GM10266 (cell line): Measurements from ENCODE around the gene NPHP4.

Source experiments
- DNase-seq: peaks from one replicate; pipeline ENCODE4 v3.0.0; 2012; ENCODE audit errors: extremely low spot score
- TF ChIP-seq, protein P1 (sequence below): IDR thresholded peaks from 2 replicates; pipeline ENCODE4 v1.5.1; 2012; ENCODE audit warnings: mild to moderate bottlenecking, low read depth; ENCODE audit not compliant: control insufficient read depth, insufficient read depth; ENCODE audit errors: missing control alignments

The NPHP4 gene

GRCh38 chr1:5968161-5968736, 24.0 kb downstream of the NPHP4 start:
- TF ChIP-seq, protein P1, sequence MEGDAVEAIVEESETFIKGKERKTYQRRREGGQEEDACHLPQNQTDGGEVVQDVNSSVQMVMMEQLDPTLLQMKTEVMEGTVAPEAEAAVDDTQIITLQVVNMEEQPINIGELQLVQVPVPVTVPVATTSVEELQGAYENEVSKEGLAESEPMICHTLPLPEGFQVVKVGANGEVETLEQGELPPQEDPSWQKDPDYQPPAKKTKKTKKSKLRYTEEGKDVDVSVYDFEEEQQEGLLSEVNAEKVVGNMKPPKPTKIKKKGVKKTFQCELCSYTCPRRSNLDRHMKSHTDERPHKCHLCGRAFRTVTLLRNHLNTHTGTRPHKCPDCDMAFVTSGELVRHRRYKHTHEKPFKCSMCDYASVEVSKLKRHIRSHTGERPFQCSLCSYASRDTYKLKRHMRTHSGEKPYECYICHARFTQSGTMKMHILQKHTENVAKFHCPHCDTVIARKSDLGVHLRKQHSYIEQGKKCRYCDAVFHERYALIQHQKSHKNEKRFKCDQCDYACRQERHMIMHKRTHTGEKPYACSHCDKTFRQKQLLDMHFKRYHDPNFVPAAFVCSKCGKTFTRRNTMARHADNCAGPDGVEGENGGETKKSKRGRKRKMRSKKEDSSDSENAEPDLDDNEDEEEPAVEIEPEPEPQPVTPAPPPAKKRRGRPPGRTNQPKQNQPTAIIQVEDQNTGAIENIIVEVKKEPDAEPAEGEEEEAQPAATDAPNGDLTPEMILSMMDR = no peak
- DNase-seq = no peak

DNA sequence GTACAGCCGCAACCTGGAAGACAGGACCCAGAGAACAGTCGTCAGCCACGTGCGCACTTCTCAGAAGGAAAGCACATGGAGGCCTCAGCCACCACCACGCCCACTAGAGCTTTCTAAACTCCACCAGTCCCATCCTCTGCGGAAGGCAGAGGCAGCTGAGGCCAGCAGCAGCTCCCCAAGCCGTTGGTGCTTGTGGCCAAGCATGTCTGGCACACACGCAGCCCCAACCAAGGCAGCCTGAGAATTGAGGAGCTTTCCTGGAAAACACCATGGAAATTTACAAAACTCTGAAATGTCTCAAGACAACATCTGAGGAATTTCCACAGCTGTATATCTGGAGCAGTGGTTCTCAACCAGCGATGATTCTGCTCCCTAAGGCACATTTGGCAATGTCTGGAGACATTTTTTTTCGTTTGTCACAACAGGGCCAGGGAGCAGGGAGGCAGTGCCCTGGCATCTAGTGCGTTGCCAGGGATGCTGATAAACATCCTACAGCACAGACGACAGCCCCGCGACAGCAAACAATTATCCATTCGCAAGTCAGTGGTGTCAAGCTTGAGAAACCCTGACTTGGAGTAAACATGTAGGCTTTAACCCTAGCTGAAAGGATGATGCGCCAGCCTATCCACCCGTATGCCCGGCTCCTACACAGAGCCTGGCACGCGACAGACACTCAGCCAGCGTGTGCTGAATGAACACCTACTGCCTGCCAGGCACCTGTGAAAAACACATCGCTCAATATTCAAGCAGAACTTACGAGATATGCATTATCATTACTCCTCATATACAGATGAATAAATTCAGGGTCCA, 24.7 kb downstream of the NPHP4 start:
- no peak for DNase-seq
- TF ChIP-seq, protein P1 = no peak

- TF ChIP-seq, protein P1 = no peak
- DNase-seq = no peak
These were observed 25.6 kb downstream of the NPHP4 start for GRCh38 chr1:5966543-5967205.

DNA sequence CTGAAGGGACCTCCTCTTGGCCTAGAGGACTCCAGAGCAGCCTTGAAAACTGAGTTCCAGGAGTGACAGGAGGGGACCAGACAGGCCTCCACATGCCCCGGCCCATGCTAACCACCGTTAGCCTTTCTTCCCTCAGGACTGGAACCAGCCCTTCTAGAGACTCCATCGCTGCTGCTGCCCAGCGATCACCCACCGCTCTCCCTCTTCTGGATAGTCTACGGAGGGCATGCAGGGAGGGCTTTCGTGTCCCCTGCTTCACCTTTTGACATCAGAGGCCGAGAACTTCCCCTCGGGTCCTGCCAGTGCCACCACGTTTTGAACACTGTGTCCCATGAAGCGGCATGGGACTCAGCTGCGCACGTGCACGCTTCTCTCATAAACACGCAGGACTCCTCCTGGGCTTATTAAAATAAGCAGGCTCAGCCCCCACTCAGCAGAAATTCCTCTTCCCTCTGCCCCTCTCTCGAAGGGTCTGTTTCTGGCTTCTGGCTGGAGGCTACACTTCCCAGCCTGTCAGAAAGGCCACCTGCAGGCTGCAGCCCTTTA, 26.6 kb downstream of the NPHP4 start:
- no peak for DNase-seq
- TF ChIP-seq, protein P1 = no peak

GRCh38 chr1:5962265-5963105, 29.7 kb downstream of the NPHP4 start:
- DNase-seq = no peak
- TF ChIP-seq, protein P1 = no peak

DNA sequence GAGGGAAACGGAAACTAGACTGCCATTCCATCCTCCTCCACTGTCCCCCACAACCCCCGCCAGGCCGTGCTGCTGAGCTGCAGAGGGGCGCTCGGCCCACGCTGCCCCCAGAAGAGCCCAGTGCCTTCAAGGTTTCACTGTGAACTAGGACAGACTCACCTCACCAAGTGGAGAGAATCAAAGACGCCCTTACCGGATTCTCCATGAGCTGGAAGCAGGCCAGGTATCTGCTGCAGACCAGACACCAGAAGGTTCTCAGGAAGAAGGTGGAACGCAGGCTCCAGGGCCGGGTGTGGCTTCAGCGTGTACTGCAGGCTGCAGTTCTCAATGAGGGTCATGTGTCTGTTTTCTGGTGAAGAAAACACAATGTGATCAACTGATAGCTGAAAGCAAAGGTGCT, 30.6 kb downstream of the NPHP4 start:
- TF ChIP-seq, protein P1 = no peak
- no peak for DNase-seq
